HCT116 (cell line): ENCODE data around the gene CIT. TPM values are rescaled to one million over a fixed set of nuclear protein-coding genes. Genes with fewer than 3 reads are reported as not detected.

Experiments
- ATAC-seq: fragments of 200-7000 bp; cut with Tn5 transposase; 2 replicates; pipeline ENCODE4 v1.9.1; 2020; ENCODE audit warnings: mild to moderate bottlenecking, moderate library complexity
- BruUV-seq: library from RNA; stranded (reverse); fragments of 400-500 nt; replicated peaks from 2 replicates; lab custom pipeline; 2021; lab: Mats Ljungman, UMichigan
- CTCF ChIA-PET: fragments of 300-600 bp; sonication (Branson Sonifier 250); formaldehyde crosslinking; loops from one replicate; lab custom pipeline; 2021; ENCODE audit warnings: antibody characterized with exemption; lab: Charles Lee
- POLR2A ChIA-PET: fragments of 300-600, 350-600 bp; sonication (Branson Sonifier 250); formaldehyde crosslinking; loops from one replicate; lab custom pipeline; 2021; ENCODE audit warnings: antibody characterized with exemption; lab: Charles Lee
- RAD21 ChIA-PET, 2 experiments: fragments of 300-600 bp; sonication (Branson Sonifier 250); formaldehyde crosslinking; loops; one replicate each; lab custom pipeline; 2023; ENCODE audit warnings: low total read pairs in 2 of 2; ENCODE audit not compliant: uncharacterized antibody in 2 of 2, unreplicated experiment in 2 of 2, low non-redundant PET in 1 of 2; lab: Charles Lee
- DNase-seq: peaks from one replicate; pipeline ENCODE4 v3.0.0-alpha.2; 2010; ENCODE audit warnings: low read depth, low spot score
- H2AFZ ChIP-seq: fragments of 200-600 bp; shearing (Covaris generic), sonication (generic); 2 replicates; pipeline ENCODE4 v1.6.1; 2017; ENCODE audit warnings: low read depth, mixed run types, mixed read lengths, antibody characterized with exemption, low read length; ENCODE audit not compliant: poor library complexity, severe bottlenecking
- H3K27ac ChIP-seq: 2 replicates; pipeline ENCODE4 v1.5.1; 2012; ENCODE audit warnings: low read depth, low read length
- H3K27me3 ChIP-seq: fragments of 200-600 bp; sonication (generic); 2 replicates; pipeline ENCODE4 v1.6.1; 2016; ENCODE audit warnings: mixed run types, low read length, mixed read lengths; ENCODE audit not compliant: insufficient read depth
- H3K36me3 ChIP-seq, 2 experiments: fragments of 200-500 bp in 1 of 2; fragments of 200-600 bp in 1 of 2; sonication (Bioruptor generic) in 1 of 2; sonication (generic) in 1 of 2; 2 replicates each; pipeline versions ENCODE4 v1.5.1 to v1.6.1; 2014 to 2016; ENCODE audit warnings: low read length in 2 of 2, inconsistent platforms in 1 of 2, mixed read lengths in 1 of 2, mixed run types in 1 of 2; ENCODE audit not compliant: insufficient read depth in 2 of 2, control insufficient read depth in 1 of 2
- H3K4me1 ChIP-seq, 2 experiments: fragments of 200-600 bp in 1 of 2; sonication (generic) in 1 of 2; 2 replicates each; pipeline versions ENCODE4 v1.5.1 to v1.6.1; 2012 to 2017; ENCODE audit warnings: low read length in 2 of 2, inconsistent platforms in 1 of 2, mild to moderate bottlenecking in 1 of 2, mixed read lengths in 1 of 2, mixed run types in 1 of 2, moderate library complexity in 1 of 2; ENCODE audit not compliant: insufficient read depth in 2 of 2, control insufficient read depth in 1 of 2
- H3K4me2 ChIP-seq: fragments of 200-600 bp; sonication (generic); 2 replicates; pipeline ENCODE4 v1.6.1; 2017; ENCODE audit warnings: mixed run types, low read length, mixed read lengths
- H3K4me3 ChIP-seq, 2 experiments: fragments of 200-600 bp in 1 of 2; sonication (generic) in 1 of 2; replicated peaks in 1 of 2; 2 replicates each; pipeline ENCODE4 v1.5.1; 2011 to 2016; ENCODE audit warnings: low read length in 2 of 2, control low read depth in 1 of 2, low read depth in 1 of 2, mild to moderate bottlenecking in 1 of 2, mixed read lengths in 1 of 2, mixed run types in 1 of 2
- H3K79me2 ChIP-seq: fragments of 200-600 bp; sonication (generic); 2 replicates; pipeline ENCODE4 v1.6.1; 2017; ENCODE audit warnings: mild to moderate bottlenecking, mixed run types, low read length, moderate library complexity, mixed read lengths; ENCODE audit not compliant: insufficient read depth
- H3K9ac ChIP-seq: fragments of 200-600 bp; sonication (generic); 2 replicates; pipeline ENCODE4 v1.6.1; 2016; ENCODE audit warnings: low read length, mixed read lengths
- H3K9me2 ChIP-seq: fragments of 200-600 bp; sonication (generic), shearing (Covaris generic); 2 replicates; pipeline ENCODE4 v1.6.1; 2017; ENCODE audit warnings: mixed run types, mild to moderate bottlenecking, moderate library complexity; ENCODE audit not compliant: insufficient read depth
- H3K9me3 ChIP-seq, 2 experiments: fragments of 200-500 bp in 1 of 2; fragments of 200-600 bp in 1 of 2; sonication (Bioruptor generic) in 1 of 2; sonication (generic) in 1 of 2; 2 replicates each; pipeline ENCODE4 v1.6.1; 2014 to 2017; ENCODE audit warnings: low read length in 2 of 2, mixed read lengths in 2 of 2, inconsistent platforms in 1 of 2, low read depth in 1 of 2, mild to moderate bottlenecking in 1 of 2, mixed run types in 1 of 2, moderate library complexity in 1 of 2; ENCODE audit not compliant: control insufficient read depth in 1 of 2, insufficient read depth in 1 of 2
- H4K20me1 ChIP-seq: fragments of 200-600 bp; sonication (generic), shearing (Covaris generic); 2 replicates; pipeline ENCODE4 v1.6.1; 2017; ENCODE audit warnings: mixed run types, mild to moderate bottlenecking, moderate library complexity; ENCODE audit not compliant: insufficient read depth
- CBX3 ChIP-seq: IDR thresholded peaks from 2 replicates; pipeline ENCODE4 v1.6.1; 2012; ENCODE audit warnings: low read depth
- CEBPB ChIP-seq: IDR thresholded peaks from 2 replicates; pipeline ENCODE4 v1.6.1; 2012; ENCODE audit warnings: low read depth
- ELF1 ChIP-seq: IDR thresholded peaks from 2 replicates; pipeline ENCODE4 v1.6.1; 2012; ENCODE audit warnings: low read depth, borderline replicate concordance
- EZH2phosphoT487 ChIP-seq: fragments of 200-600 bp; IDR thresholded peaks from 2 replicates; pipeline ENCODE4 v1.6.1; 2018; ENCODE audit warnings: antibody characterized with exemption, borderline replicate concordance
- FOSL1 ChIP-seq: IDR thresholded peaks from 2 replicates; pipeline ENCODE4 v1.6.1; 2012; ENCODE audit warnings: low read depth
- JUND ChIP-seq: IDR thresholded peaks from 2 replicates; pipeline ENCODE4 v1.6.1; 2012
- RAD21 ChIP-seq: IDR thresholded peaks from 2 replicates; pipeline ENCODE4 v1.6.1; 2012; ENCODE audit warnings: low read depth, mild to moderate bottlenecking
- SIN3A ChIP-seq: IDR thresholded peaks from 2 replicates; pipeline ENCODE4 v1.6.1; 2012; ENCODE audit warnings: low read depth
- SRF ChIP-seq: IDR thresholded peaks from 2 replicates; pipeline ENCODE4 v1.6.1; 2012; ENCODE audit warnings: low read depth
- TCF7L2 ChIP-seq: IDR thresholded peaks from 2 replicates; pipeline ENCODE4 v1.7.0; 2011; ENCODE audit warnings: borderline replicate concordance, inconsistent platforms; ENCODE audit not compliant: insufficient read depth, insufficient read length; ENCODE audit errors: extremely low read depth
- YY1 ChIP-seq: IDR thresholded peaks from 2 replicates; pipeline ENCODE4 v1.6.1; 2011; ENCODE audit warnings: low read length, low read depth, moderate library complexity, mild to moderate bottlenecking; ENCODE audit not compliant: insufficient replicate concordance; ENCODE audit errors: extremely low read depth
- ZFX ChIP-seq: fragments of 450-650 bp; IDR thresholded peaks from 2 replicates; pipeline ENCODE4 v1.6.1; 2017
- ZNF274 ChIP-seq: fragments of 200-500 bp; sonication (Bioruptor generic); IDR thresholded peaks from 2 replicates; pipeline ENCODE4 v1.6.1; 2014; ENCODE audit warnings: mild to moderate bottlenecking, low read depth, low read length, inconsistent platforms
- intact Hi-C: fragments of 100-400 bp; cut with micrococcal nuclease; formaldehyde crosslinking; loops from 2 replicates; pipeline ENCODE4 v1.10.0; 2022
- total RNA-seq: library from RNA; stranded (reverse); gene quantifications from one replicate; pipeline ENCODE4 v1.2.1, GENCODE V29; 2021; ENCODE audit not compliant: unreplicated experiment
- TF ChIP-seq, protein P1 (sequence below), 3 experiments: fragments of 200-600 bp in 1 of 3; sonication (generic) in 1 of 3; IDR thresholded peaks in 2 of 3; conservative IDR thresholded peaks in 1 of 3; 2 replicates each; pipeline ENCODE4 v1.5.1; 2012 to 2017; ENCODE audit warnings: low read depth in 2 of 3, low read length in 2 of 3, antibody characterized with exemption in 1 of 3, borderline replicate concordance in 1 of 3, control low read depth in 1 of 3, mild to moderate bottlenecking in 1 of 3, mixed read lengths in 1 of 3, mixed run types in 1 of 3, moderate library complexity in 1 of 3; ENCODE audit not compliant: insufficient read depth in 1 of 3
- TF ChIP-seq, protein P2 (sequence below): IDR thresholded peaks from 2 replicates; pipeline ENCODE4 v1.6.1; 2011; ENCODE audit warnings: mild to moderate bottlenecking, low read length, moderate library complexity; ENCODE audit not compliant: insufficient replicate concordance; ENCODE audit errors: extremely low read depth
- TF ChIP-seq, protein P3 (sequence below): IDR thresholded peaks from 2 replicates; pipeline ENCODE4 v1.6.1; 2012

CIT gene
- total RNA-seq, 1 experiment from 2014 or later = 54.2 TPM

GRCh38 chr12:119770146-119770545 lies 107.0 kb downstream of the CIT start:
- no peak overlapping the region for H3K4me3 ChIP-seq
- peaks cover 33 to 60% of the 10 kb centered on the region in 2 experiments for H3K36me3 ChIP-seq
- H3K9ac ChIP-seq = no peak overlapping the region
- POLR2A ChIA-PET = no interaction called here
- no peaks in the 10 kb centered on the region for H3K9me2 ChIP-seq
- H3K27me3 ChIP-seq = no peaks in the 10 kb centered on the region
- no peaks in the 10 kb centered on the region for H4K20me1 ChIP-seq
- no peak overlapping the region for H3K27ac ChIP-seq
- CTCF ChIA-PET = no interaction called here
- no peak for DNase-seq
- no peaks in the 10 kb centered on the region for H3K79me2 ChIP-seq
- H3K4me1 ChIP-seq = no peaks in the 10 kb centered on the region; a peak in 1 of 4 replicates
- no peak for ATAC-seq
- no peaks in the 10 kb centered on the region for H3K9me3 ChIP-seq
- TF ChIP-seq CEBPB = no peak
- TF ChIP-seq TCF7L2 = no peak
- no peak for TF ChIP-seq RAD21
- TF ChIP-seq, protein P1, sequence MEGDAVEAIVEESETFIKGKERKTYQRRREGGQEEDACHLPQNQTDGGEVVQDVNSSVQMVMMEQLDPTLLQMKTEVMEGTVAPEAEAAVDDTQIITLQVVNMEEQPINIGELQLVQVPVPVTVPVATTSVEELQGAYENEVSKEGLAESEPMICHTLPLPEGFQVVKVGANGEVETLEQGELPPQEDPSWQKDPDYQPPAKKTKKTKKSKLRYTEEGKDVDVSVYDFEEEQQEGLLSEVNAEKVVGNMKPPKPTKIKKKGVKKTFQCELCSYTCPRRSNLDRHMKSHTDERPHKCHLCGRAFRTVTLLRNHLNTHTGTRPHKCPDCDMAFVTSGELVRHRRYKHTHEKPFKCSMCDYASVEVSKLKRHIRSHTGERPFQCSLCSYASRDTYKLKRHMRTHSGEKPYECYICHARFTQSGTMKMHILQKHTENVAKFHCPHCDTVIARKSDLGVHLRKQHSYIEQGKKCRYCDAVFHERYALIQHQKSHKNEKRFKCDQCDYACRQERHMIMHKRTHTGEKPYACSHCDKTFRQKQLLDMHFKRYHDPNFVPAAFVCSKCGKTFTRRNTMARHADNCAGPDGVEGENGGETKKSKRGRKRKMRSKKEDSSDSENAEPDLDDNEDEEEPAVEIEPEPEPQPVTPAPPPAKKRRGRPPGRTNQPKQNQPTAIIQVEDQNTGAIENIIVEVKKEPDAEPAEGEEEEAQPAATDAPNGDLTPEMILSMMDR (IDR thresholded peaks at IDR 0.05 in 2 of 3, conservative IDR thresholded peaks at IDR 0.05 in 1 of 3; ENCODE audit: borderline replicate concordance in 1 of 3, insufficient read depth in 1 of 3, low read depth in 2 of 3, low read length in 2 of 3) = no peak
- TF ChIP-seq SIN3A = no peak
- TF ChIP-seq YY1 = no peak
- TF ChIP-seq ZNF274 = no peak
- TF ChIP-seq, protein P2, sequence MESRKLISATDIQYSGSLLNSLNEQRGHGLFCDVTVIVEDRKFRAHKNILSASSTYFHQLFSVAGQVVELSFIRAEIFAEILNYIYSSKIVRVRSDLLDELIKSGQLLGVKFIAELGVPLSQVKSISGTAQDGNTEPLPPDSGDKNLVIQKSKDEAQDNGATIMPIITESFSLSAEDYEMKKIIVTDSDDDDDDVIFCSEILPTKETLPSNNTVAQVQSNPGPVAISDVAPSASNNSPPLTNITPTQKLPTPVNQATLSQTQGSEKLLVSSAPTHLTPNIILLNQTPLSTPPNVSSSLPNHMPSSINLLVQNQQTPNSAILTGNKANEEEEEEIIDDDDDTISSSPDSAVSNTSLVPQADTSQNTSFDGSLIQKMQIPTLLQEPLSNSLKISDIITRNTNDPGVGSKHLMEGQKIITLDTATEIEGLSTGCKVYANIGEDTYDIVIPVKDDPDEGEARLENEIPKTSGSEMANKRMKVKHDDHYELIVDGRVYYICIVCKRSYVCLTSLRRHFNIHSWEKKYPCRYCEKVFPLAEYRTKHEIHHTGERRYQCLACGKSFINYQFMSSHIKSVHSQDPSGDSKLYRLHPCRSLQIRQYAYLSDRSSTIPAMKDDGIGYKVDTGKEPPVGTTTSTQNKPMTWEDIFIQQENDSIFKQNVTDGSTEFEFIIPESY = no peak
- no peak for TF ChIP-seq JUND
- no peak for TF ChIP-seq ZFX
- TF ChIP-seq SRF = no peak
- no peak for TF ChIP-seq EZH2phosphoT487
- TF ChIP-seq CBX3 = no peak
- TF ChIP-seq, protein P3, sequence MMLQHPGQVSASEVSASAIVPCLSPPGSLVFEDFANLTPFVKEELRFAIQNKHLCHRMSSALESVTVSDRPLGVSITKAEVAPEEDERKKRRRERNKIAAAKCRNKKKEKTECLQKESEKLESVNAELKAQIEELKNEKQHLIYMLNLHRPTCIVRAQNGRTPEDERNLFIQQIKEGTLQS = no peak
- TF ChIP-seq ELF1 = no peak
- no peak for TF ChIP-seq FOSL1
- BruUV-seq = no TSS peak
- RAD21 ChIA-PET = no interaction called here
- H2AFZ ChIP-seq = no peak overlapping the region
- H3K4me2 ChIP-seq = no peak overlapping the region
- intact Hi-C loops = no loop called here
